ENCODE measurements around the gene ATG4B. TPM values are rescaled to one million over a fixed set of nuclear protein-coding genes. Genes with fewer than 3 reads are reported as not detected.
"Not testable (repeated sequence)": the region's sequence is repeated elsewhere in the genome, so short reads cannot be mapped to it uniquely, and the experiment has no call there.

ATG4B gene
- total RNA-seq, 4 donors from 2014 or later: 40.4 to 67.1 (median 50.3) TPM

DNA sequence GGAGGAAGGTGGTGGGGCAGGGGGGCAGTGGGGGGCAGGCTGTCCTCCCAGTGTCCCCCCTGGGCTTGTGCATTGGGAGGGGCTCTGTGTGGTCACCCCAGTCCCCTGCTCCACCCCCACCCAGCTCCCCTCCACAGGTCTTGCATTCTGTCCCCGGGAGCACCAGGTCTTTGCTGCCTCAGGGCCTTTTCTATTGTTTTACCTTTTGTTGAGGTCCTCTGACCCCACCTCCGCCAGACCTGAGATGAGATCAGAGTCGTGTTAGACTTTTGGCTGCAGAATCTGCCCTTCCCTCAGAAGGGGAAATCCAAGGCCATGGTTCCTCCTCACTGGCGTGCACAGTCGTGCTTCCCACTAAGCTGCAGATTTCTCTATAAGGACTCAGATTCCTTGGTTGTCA, 20.8 kb downstream of the ATG4B start:
- DNase-seq (ENCODE audit: low spot score) (no peak), ATAC-seq (ENCODE audit: low FRiP score) (no peak)
- TF ChIP-seq, protein P1, sequence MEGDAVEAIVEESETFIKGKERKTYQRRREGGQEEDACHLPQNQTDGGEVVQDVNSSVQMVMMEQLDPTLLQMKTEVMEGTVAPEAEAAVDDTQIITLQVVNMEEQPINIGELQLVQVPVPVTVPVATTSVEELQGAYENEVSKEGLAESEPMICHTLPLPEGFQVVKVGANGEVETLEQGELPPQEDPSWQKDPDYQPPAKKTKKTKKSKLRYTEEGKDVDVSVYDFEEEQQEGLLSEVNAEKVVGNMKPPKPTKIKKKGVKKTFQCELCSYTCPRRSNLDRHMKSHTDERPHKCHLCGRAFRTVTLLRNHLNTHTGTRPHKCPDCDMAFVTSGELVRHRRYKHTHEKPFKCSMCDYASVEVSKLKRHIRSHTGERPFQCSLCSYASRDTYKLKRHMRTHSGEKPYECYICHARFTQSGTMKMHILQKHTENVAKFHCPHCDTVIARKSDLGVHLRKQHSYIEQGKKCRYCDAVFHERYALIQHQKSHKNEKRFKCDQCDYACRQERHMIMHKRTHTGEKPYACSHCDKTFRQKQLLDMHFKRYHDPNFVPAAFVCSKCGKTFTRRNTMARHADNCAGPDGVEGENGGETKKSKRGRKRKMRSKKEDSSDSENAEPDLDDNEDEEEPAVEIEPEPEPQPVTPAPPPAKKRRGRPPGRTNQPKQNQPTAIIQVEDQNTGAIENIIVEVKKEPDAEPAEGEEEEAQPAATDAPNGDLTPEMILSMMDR (IDR thresholded peaks at IDR 0.05): no peak

DNA sequence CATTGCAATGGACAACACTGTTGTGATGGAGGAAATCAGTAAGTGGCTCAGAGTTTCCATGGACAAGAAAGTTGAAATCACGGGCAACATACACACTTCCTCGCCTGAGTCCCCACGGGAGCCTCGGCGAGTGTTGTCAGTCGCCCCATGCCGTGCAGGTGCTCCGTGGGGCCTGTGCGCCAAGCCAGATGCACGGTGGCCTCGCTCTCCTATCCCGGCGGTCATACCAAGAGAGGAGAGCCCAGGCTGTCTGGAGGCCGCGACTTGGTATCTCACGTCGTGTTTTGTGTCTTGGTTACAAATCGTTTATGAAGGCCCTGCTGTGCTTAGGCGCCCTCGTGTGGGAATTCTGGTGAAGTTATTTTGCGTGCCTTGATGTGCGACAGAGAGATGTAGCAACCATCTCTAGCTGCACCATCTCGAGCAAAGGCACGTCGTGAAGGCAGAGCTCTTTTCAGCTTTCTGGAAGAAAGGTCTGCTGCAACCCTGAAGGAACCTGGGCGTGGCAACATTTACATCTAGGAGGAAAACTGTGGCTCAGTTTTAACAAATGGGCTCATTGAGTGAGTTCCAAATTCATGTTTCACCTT, 21.8 kb downstream of the ATG4B start:
- peak; percentile 37 for DNase-seq (ENCODE audit: low spot score)
- TF ChIP-seq, protein P1 (IDR thresholded peaks at IDR 0.05): no peak
- ATAC-seq (ENCODE audit: low FRiP score): no peak

DNA sequence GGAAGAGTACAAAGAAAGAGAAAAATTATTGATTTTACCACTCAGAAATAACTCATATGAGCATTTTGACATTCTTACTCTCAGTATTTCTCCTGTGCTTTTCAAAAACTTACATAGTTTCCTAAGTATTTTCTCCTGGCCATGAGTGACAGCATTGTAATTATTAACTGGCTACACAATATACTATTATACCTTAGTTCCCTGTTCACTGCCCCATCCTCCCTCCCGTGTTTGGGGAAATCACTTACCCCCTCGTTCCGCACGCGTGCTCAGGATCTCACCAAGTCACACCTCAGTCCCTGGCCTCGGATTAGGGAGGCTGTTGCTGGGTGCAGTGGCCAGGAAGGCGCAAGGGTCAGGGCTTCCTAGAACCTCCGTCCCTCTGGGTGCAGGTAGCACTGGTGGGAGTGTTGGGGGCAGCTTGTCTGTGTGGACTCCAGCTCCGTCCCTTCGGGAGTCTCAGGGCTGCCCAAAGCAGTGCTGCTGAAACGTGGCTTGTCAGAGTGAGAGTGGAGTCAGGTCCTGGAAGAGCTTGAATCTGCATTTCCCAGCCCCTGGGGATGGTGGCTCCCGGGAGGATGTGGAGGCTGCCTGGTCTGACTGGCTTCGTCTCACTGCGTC, 23.2 kb downstream of the ATG4B start:
- no peak for DNase-seq (ENCODE audit: low spot score)
- ATAC-seq (ENCODE audit: low FRiP score): no peak
- TF ChIP-seq, protein P1 (IDR thresholded peaks at IDR 0.05): no peak

DNA sequence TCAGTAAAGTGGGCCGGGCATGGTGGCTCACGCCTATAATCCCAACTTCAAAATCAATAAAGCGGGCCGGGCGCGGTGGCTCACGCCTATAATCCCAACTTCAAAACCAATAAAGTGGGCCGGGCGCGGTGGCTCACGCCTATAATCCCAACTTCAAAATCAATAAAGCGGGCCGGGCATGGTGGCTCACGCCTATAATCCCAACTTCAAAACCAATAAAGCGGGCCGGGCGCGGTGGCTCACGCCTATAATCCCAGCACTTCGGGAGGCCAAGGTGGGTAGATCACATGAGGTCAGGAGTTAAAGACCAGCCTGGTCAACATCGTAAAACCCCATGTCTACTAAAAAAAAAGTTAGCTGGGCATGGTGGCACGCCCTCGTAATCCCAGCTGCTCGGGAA, 25.2 kb downstream of the ATG4B start:
- not testable (repeated sequence) for ATAC-seq (ENCODE audit: low FRiP score); DNase-seq (ENCODE audit: low spot score)

DNA sequence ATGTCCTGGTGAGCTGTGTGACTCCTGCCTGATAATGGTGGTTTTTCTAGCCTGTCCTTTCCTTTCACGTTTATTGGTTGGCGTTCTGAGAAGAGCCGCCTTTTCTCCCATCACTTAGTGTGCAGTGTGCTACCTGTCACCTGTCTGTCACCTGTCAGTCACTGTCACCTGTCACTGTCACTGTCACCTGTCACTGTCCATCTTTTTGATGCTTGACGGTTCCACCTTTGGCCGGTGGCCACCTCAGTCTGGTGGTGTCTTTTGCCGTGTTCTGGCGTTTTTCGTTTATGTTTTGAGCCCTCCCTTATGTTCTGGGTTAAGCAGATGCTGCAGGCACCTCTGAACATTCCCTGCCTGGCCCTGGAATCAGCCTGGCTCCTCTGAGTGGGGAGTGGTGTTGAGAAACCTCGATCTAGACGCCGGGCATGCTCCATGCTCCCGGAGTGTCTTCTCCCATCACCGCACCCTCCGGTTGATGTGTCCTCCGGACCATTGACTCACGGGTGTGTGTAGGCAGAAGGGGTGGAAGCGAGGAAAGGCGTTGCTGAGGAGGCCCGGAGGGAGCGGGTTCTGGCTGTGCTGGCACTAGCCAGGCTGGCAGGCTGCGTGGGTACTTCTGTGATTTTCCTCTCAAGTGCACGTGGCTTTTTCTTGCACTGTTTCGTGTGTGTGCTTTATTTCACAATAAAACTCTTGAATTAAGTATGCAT, 28.4 kb downstream of the ATG4B start:
- no peak for DNase-seq (ENCODE audit: low spot score)
- TF ChIP-seq, protein P1 (IDR thresholded peaks at IDR 0.05): no peak
- no peak for ATAC-seq (ENCODE audit: low FRiP score)

DNA sequence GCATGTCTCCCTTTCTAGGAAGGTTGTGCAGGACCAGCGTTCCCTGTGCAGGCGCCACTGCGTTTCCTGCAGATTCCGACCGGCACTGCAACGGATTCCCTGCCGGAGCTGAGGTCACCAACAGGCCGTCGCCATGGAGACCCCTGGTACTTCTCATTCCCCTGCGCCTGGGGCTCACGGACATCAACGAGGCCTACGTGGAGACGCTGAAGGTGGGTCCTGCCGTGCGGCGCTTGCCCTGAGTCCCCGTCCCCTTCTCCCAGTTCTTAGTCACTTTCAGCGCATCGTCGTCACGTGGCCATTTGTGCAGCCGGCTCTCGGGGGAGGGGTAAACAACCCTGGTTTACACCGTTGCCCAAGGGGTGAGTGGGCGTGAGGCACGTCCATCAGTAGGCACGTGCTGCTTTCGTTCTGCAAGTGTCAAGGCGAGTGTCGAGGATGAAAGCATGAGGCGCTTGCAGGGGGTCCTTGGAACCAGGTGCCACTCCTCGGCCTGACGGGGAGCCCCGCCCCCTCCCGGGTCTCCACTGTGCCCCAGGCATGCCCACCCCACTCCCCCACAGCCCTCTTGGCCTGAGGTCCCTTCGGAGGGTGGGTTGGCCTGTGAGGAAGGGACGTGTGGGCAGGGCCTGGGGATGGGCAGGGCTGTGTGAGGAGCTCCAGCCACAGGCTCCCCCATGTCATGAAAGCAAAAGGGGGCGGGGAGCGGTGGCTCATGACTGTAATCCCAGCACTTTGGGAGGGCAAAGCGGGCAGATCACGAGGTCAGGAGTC, 29.3 kb downstream of the ATG4B start:
- TF ChIP-seq, protein P1 (IDR thresholded peaks at IDR 0.05): no peak
- DNase-seq (ENCODE audit: low spot score) (no peak), ATAC-seq (ENCODE audit: low FRiP score) (no peak)

DNA sequence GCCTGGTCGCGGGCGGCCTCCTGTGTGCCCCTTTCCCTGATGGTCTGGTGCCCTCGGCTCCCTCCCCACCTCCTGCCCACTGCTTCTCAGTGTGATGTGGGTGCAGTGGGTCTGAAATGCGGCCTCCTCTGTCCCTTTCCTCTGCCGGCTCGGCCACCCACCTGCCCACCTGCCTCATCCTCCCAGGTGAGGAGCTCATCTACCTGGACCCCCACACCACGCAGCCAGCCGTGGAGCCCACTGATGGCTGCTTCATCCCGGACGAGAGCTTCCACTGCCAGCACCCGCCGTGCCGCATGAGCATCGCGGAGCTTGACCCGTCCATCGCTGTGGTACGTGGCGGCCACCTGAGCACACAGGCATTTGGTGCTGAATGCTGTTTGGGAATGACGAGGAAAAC, 30.9 kb downstream of the ATG4B start:
- ATAC-seq (ENCODE audit: low FRiP score): no peak
- no peak for DNase-seq (ENCODE audit: low spot score)
- TF ChIP-seq, protein P1 (IDR thresholded peaks at IDR 0.05): no peak

Measured in omental fat pad (tissue), 4 donors.